ENCODE measurements around the gene APP.
"Not testable (repeated sequence)": the region's sequence is repeated elsewhere in the genome, so short reads cannot be mapped to it uniquely, and the experiment has no call there.

Gene APP

GRCh38 chr21:25929856-25930520, 240.6 kb downstream of the APP start:
- FAIRE-seq = no peak

DNA sequence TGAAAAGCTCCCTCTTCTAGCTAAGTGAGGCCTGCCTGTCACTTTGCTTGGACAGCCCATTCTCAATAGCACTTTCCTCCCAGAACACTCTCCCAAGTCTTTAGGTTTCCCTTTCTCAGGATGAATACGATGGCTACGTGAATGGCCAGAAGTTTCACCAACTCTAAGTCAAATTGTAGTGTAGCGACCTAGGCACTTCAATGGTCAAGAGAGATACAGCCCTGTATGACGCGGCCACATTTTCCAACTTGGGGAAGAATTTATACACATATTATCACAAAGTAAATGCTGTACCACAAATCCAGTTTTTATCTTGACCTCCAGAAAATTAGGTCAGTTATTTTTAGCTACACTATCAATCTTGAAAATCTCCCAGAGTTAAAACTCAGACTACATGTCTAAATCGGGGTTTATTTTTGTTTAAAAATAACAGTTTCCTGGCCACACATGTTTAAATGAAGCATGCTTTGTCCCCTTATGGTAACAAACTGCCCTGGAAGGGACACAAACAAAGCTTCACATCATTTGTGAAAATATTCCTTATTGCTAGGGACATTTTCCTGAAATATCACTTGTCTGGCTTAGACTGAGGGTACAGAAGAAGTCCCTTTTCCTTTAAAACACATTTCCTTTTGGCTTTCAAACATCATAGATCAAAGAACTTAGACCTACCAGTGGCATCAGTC, 243.2 kb downstream of the APP start:
- FAIRE-seq = no peak

GRCh38 chr21:25925936-25926335, 244.6 kb downstream of the APP start:
- FAIRE-seq = no peak

DNA sequence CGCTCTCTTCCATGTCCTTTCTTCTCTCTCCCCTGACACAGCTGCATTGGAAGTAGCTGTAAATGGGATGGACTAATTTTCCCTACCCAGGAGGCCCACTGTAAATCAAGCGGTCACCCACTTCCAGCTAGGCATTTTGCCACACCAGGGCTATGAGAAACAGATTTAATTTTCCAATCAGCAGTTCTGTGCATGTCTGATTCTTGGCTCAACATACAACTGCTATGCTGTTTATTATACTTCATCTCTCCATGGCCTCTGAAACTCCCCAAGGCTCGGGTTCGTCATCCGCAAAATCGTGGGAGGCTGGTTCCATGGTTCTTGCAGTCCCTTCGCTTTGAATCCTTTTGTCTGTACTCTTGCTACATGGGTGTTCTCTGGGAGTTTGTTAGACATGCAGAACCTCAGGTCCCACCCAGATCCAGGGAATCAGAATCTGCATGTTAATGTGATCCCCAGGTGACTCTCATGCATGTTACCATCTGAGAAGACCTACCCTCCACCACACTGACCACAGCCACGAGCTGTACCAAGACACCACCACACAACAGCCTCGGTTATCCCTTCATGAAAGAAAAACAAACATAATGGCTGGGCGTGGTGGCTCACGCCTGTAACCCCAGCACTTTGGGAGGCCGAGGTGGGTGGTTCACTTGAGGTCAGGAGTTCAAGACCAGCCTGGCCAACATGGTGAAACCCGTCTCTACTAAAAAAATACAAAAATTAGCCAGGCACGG, 245.3 kb downstream of the APP start:
- FAIRE-seq = no peak

GRCh38 chr21:25918152-25918551, 252.4 kb downstream of the APP start:
- not testable (repeated sequence) for FAIRE-seq

DNA sequence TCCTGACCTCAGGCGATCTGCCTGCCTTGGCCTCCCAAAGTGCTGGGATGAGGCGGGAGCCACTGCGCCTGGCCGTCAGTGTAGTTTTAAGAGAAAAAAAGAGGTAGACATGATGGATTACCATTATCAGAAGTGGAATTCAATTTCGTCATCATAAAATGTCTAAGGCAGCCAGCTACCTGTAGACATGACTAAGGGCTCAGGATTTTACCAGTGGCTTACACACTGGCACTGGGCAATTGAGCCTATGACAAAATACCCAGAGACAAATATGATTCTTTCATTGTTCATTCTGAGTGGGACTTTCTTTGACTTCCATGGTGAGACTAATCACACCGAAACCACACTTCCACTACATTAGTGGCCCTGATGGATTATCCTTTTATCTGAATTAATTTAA, 254.3 kb downstream of the APP start:
- FAIRE-seq = no peak

GRCh38 chr21:25913479-25913878, 257.1 kb downstream of the APP start:
- FAIRE-seq = no peak

- FAIRE-seq = no peak
Observed at GRCh38 chr21:25912402-25912746, 258.2 kb downstream of the APP start.

GRCh38 chr21:25911730-25912401, 258.7 kb downstream of the APP start:
- no peak for FAIRE-seq

- FAIRE-seq = no peak
Observed at GRCh38 chr21:25910809-25911208, 259.8 kb downstream of the APP start.

GRCh38 chr21:25909341-25909740, 261.2 kb downstream of the APP start:
- no peak for FAIRE-seq

- no peak for FAIRE-seq
Observed at GRCh38 chr21:25908495-25908894, 262.1 kb downstream of the APP start.

- no peak for FAIRE-seq
Observed at GRCh38 chr21:25907573-25908275, 262.8 kb downstream of the APP start.

- FAIRE-seq = no peak
Observed at GRCh38 chr21:25906587-25906986, 264.0 kb downstream of the APP start.

DNA sequence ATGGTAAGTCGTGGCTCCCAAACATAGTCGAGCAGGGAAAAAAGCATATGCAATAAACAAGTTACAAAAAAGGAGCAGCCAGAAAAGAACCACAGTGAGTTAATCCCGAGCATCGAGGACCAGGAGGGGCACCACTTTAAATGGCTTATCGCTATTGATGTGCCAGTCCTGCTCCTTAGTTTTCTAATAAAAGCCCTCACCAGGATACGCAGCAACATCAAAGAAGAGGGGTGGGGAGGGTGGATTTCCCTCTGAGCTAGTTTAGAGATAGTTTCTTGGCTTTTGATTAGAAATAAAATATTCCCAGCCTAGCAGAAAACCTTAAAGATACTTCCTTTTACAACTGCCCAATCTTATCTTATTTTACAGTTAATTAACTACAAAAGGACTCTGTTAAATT, 265.4 kb downstream of the APP start:
- FAIRE-seq = no peak

DNA sequence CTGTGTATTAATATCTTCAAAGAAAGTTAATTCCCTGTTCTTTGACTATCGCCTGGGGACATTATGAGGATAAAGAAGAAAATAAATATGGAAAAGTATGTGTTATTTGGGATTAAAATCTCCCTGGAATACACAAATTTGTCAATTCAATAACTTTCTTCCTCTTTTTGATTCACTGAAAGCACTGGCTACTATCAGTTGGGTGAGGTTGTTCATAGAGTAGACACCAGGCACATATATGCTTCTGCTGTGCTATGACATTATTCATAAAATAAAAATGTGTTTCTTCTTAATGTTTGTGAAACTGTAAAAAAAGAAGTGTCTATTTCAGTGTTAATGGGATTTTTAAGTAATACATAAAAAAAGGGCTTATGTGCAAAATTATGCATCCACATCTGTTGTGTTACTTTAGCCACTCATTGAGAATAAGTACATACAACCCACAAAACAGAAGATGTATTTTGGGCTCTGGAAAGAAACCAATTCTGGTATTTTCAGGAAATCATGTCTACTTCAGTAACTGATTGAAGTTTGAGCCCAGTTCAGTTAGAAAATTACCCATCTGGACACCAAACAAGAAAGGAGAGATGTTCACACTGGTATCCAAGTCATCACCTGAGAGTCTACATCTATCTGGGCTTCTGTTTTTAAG, 266.4 kb downstream of the APP start:
- no peak for FAIRE-seq

GRCh38 chr21:25903607-25904006, 267.0 kb downstream of the APP start:
- no peak for FAIRE-seq

GRCh38 chr21:25901330-25901979, 269.1 kb downstream of the APP start:
- FAIRE-seq = no peak

DNA sequence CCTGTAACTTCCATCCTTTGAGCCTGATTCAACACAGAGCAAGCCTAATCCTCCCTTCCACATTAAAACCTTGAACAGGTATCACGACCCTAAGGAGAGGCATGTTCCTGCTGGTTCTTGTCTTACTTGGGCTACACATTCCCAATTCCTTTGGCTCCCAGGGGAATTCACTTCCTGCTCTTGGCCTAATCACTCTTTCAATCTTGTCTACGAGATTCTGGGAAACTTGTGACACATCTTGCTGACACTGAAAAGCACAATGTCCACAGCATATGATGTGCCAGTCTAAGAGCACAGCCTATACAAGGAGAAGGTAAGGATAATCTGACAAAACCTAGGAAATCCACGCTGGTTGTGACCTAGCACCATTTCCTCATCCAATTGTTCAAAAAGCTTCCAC, 271.9 kb downstream of the APP start:
- FAIRE-seq = no peak

- no peak for FAIRE-seq
Observed at GRCh38 chr21:25897383-25897782, 273.2 kb downstream of the APP start.

GRCh38 chr21:25896501-25897056, 274.0 kb downstream of the APP start:
- no peak for FAIRE-seq
